GM12892 (cell line): ENCODE data around the gene LGALS9C.
"Not testable (repeated sequence)": the region's sequence is repeated elsewhere in the genome, so short reads cannot be mapped to it uniquely, and the experiment has no call there.

Source experiments
- POLR2A ChIP-seq: IDR thresholded peaks from 2 replicates; pipeline ENCODE4 v1.6.1; 2011; ENCODE audit warnings: low read depth, low read length, control low read depth
- POLR2AphosphoS5 ChIP-seq: IDR thresholded peaks from 2 replicates; pipeline ENCODE4 v1.6.1; 2011; ENCODE audit warnings: low read depth, low read length, control low read depth
- TAF1 ChIP-seq: IDR thresholded peaks from 2 replicates; pipeline ENCODE4 v1.6.1; 2011; ENCODE audit warnings: low read depth, mild to moderate bottlenecking, control low read depth, low read length, borderline replicate concordance

GRCh38 chr17:18542234-18542633 lies 65.6 kb downstream of the LGALS9C start:
- not testable (repeated sequence) for TF ChIP-seq POLR2AphosphoS5, POLR2A, TAF1
